Measurements from ENCODE around the gene ZBTB1. TPM values are rescaled to one million over a fixed set of nuclear protein-coding genes. Genes with fewer than 3 reads are reported as not detected.

Gene ZBTB1
- total and polyA plus RNA-seq, 7 experiments from 2014 or later: 42.4 to 119 (median 97.7) TPM

DNA sequence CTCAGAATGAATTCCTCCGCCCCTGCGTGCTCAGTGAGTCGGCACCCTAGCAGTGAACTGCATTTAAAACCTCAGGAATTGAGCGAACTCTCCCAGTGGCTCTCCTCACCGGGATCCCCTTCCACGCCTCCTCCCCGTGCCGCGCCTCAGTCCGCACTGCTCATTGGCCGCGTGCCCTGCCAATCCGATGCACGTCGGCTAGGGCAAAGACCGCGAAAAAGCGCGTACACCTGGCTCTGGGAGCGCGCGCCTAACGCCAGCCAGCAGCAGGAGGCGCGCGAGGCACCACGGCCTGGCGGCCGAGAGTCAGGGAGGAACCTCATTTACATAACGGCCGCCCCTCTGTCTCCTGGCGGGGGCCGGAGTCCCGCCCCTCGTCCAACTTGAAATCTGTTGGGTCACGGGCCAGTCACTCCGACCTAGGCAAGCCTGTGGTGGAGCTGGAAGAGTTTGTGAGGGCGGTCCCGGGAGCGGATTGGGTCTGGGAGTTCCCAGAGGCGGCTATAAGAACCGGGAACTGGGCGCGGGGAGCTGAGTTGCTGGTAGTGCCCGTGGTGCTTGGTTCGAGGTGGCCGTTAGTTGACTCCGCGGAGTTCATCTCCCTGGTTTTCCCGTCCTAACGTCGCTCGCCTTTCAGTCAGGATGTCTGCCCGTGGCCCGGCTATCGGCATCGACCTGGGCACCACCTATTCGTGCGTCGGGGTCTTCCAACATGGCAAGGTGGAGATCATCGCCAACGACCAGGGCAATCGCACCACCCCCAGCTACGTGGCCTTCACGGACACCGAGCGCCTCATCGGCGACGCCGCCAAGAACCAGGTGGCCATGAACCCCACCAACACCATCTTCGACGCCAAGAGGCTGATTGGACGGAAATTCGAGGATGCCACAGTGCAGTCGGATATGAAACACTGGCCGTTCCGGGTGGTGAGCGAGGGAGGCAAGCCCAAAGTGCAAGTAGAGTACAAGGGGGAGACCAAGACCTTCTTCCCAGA is 35.9 kb downstream of the ZBTB1 start, which contains the start of gene HSPA2:
HSPA2 (plus strand) TSS at position 534 of the 995 bp plus-strand sequence; CDS start at position 643, 109 bp downstream.
- peak; percentile 87 to 94 (median 91) for DNase-seq
- Mint-ChIP-seq H3K27me3 (peaks cover 0 to 54% (median 3%) of the 10 kb centered on the region in 5 donors), H3K4me3 (peak within 1 kb of the TSS; percentile 87 to 98 (median 94)), H3K36me3 (peaks cover 0 to 11% (median 0%) of the 10 kb centered on the region in 5 donors), H3K9me3 (peaks cover 0 to 17% (median 2%) of the 10 kb centered on the region in 11 donors), H3K4me1 (peaks cover 21 to 44% (median 34%) of the 10 kb centered on the region in 7 donors), H3K27ac (peak within 1 kb of the TSS; percentile 61 to 95 (median 81))
- peaks cover 4 to 9% of the 10 kb centered on the region in 2 donors for H3K4me1 ChIP-seq (ENCODE audit: control insufficient read depth in 2 of 2, insufficient read depth in 2 of 2, low read length in 2 of 2)
- H3K27me3 ChIP-seq (ENCODE audit: control insufficient read depth in 2 of 2, insufficient read depth in 2 of 2, low read length in 2 of 2): no peaks in the 10 kb centered on the region
- peaks cover 0 to 11% (median 0%) of the 10 kb centered on the region in 3 experiments for H3K9me3 ChIP-seq (ENCODE audit: control insufficient read depth in 2 of 3, low read length in 3 of 3)
- peak; percentile 94 for ATAC-seq
- CTCF ChIA-PET: interaction anchor here (0.7 to 1.7 kb wide), 3 partner anchors 13 to 137 kb away, joined by 3 to 6 read pairs (median 3); no protein-coding TSS in a partner anchor
- H3K27ac ChIP-seq (ENCODE audit: low read depth, low read length): peak within 1 kb of the TSS; percentile 53
- peak within 1 kb of the TSS; percentile 90 for H3K4me3 ChIP-seq (ENCODE audit: low read length)
- intact Hi-C loops (cut with micrococcal nuclease): loop anchor here (1.0 to 10.0 kb wide), 17 partner anchors 8 to 1967 kb away; partner anchors contain the start of genes CHURC1 (in 2 of the 2), ZBTB25 (in 2 of the 2), FNTB (in 1 of the 2) and GPHN (in 1 of the 2)
- peaks cover 0 to 4% (median 0%) of the 10 kb centered on the region in 3 experiments for H3K36me3 ChIP-seq (ENCODE audit: control insufficient read depth in 2 of 3, insufficient read depth in 3 of 3, low read length in 3 of 3)
- POLR2A ChIA-PET: interaction anchor here (0.6 to 2.0 kb wide), 7 partner anchors 10 to 96 kb away, joined by 3 to 18 read pairs (median 3); partner anchors contain the start of genes PPP1R36, ZBTB1 and ZBTB25

DNA sequence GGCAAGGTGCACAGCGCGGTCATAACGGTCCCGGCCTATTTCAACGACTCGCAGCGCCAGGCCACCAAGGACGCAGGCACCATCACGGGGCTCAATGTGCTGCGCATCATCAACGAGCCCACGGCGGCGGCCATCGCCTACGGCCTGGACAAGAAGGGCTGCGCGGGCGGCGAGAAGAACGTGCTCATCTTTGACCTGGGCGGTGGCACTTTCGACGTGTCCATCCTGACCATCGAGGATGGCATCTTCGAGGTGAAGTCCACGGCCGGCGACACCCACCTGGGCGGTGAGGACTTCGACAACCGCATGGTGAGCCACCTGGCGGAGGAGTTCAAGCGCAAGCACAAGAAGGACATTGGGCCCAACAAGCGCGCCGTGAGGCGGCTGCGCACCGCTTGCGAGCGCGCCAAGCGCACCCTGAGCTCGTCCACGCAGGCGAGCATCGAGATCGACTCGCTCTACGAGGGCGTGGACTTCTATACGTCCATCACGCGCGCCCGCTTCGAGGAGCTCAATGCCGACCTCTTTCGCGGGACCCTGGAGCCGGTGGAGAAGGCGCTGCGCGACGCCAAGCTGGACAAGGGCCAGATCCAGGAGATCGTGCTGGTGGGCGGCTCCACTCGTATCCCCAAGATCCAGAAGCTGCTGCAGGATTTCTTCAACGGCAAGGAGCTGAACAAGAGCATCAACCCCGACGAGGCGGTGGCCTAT is 36.8 kb downstream of the ZBTB1 start:
- CTCF ChIA-PET: interaction anchor here (1.7 kb wide), 1 partner anchor 12 kb away, joined by 6 read pairs; no protein-coding TSS in a partner anchor
- peak in 7 of 9 donors; percentile 8 to 38 (median 14) for DNase-seq
- ATAC-seq: no peak
- peaks cover 0 to 11% (median 0%) of the 10 kb centered on the region in 5 donors for H3K36me3 Mint-ChIP-seq
- no peaks in the 10 kb centered on the region for H3K27me3 ChIP-seq (ENCODE audit: control insufficient read depth in 2 of 2, insufficient read depth in 2 of 2, low read length in 2 of 2)
- H3K36me3 ChIP-seq (ENCODE audit: control insufficient read depth in 2 of 3, insufficient read depth in 3 of 3, low read length in 3 of 3): peaks cover 0 to 4% (median 0%) of the 10 kb centered on the region in 3 experiments
- peaks cover 0 to 56% (median 3%) of the 10 kb centered on the region in 5 donors for H3K27me3 Mint-ChIP-seq
- peaks cover 0 to 17% (median 2%) of the 10 kb centered on the region in 11 donors for H3K9me3 Mint-ChIP-seq
- H3K27ac ChIP-seq (ENCODE audit: low read depth, low read length): no peak overlapping the region
- peaks cover 0 to 11% (median 0%) of the 10 kb centered on the region in 3 experiments for H3K9me3 ChIP-seq (ENCODE audit: control insufficient read depth in 2 of 3, low read length in 3 of 3)
- peak overlapping the region; percentile 54 to 96 (median 92) for H3K4me3 Mint-ChIP-seq
- POLR2A ChIA-PET: interaction anchor here (0.6 to 2.0 kb wide), 5 partner anchors 9 to 232 kb away, joined by 3 to 10 read pairs (median 3); partner anchors contain the start of gene PPP1R36
- H3K27ac Mint-ChIP-seq: peak overlapping the region in 8 of 9 donors; percentile 4 to 95 (median 74)
- H3K4me1 Mint-ChIP-seq: peaks cover 21 to 44% (median 34%) of the 10 kb centered on the region in 7 donors
- intact Hi-C loops (cut with micrococcal nuclease): loop anchor here (2.0 to 10.0 kb wide), 7 partner anchors 95 to 1966 kb away; partner anchors contain the start of genes CHURC1 (in 1 of the 2), FNTB (in 1 of the 2), GPHN (in 1 of the 2) and SYNE2 (in 1 of the 2)
- H3K4me3 ChIP-seq (ENCODE audit: low read length): peak overlapping the region; percentile 90
- H3K4me1 ChIP-seq (ENCODE audit: control insufficient read depth in 2 of 2, insufficient read depth in 2 of 2, low read length in 2 of 2): peaks cover 4 to 9% of the 10 kb centered on the region in 2 donors

DNA sequence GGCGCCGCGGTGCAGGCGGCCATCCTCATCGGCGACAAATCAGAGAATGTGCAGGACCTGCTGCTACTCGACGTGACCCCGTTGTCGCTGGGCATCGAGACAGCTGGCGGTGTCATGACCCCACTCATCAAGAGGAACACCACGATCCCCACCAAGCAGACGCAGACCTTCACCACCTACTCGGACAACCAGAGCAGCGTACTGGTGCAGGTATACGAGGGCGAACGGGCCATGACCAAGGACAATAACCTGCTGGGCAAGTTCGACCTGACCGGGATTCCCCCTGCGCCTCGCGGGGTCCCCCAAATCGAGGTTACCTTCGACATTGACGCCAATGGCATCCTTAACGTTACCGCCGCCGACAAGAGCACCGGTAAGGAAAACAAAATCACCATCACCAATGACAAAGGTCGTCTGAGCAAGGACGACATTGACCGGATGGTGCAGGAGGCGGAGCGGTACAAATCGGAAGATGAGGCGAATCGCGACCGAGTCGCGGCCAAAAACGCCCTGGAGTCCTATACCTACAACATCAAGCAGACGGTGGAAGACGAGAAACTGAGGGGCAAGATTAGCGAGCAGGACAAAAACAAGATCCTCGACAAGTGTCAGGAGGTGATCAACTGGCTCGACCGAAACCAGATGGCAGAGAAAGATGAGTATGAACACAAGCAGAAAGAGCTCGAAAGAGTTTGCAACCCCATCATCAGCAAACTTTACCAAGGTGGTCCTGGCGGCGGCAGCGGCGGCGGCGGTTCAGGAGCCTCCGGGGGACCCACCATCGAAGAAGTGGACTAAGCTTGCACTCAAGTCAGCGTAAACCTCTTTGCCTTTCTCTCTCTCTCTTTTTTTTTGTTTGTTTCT is 37.6 kb downstream of the ZBTB1 start:
- no peaks in the 10 kb centered on the region for H3K27me3 ChIP-seq (ENCODE audit: control insufficient read depth in 2 of 2, insufficient read depth in 2 of 2, low read length in 2 of 2)
- no peak for ATAC-seq
- Mint-ChIP-seq H3K4me1 (peaks cover 21 to 44% (median 34%) of the 10 kb centered on the region in 7 donors), H3K4me3 (peak overlapping the region; percentile 54 to 96 (median 92)), H3K9me3 (peaks cover 0 to 17% (median 2%) of the 10 kb centered on the region in 11 donors), H3K27ac (peak overlapping the region; percentile 3 to 88 (median 51)), H3K27me3 (peaks cover 0 to 58% (median 3%) of the 10 kb centered on the region in 5 donors), H3K36me3 (peaks cover 0 to 11% (median 0%) of the 10 kb centered on the region in 5 donors)
- peak in 3 of 9 donors; percentile 17 to 32 (median 21) for DNase-seq
- H3K4me3 ChIP-seq (ENCODE audit: low read length): peak overlapping the region; percentile 50
- ChIA-PET POLR2A (interaction anchor here (0.6 to 2.0 kb wide), 7 partner anchors 8 to 232 kb away, joined by 3 to 10 read pairs (median 3); partner anchors contain the start of gene PPP1R36), CTCF (interaction anchor here (1.7 kb wide), 1 partner anchor 12 kb away, joined by 6 read pairs; no protein-coding TSS in a partner anchor)
- peaks cover 0 to 11% (median 0%) of the 10 kb centered on the region in 3 experiments for H3K9me3 ChIP-seq (ENCODE audit: control insufficient read depth in 2 of 3, low read length in 3 of 3)
- intact Hi-C loops (cut with micrococcal nuclease): loop anchor here (2.0 to 10.0 kb wide), 7 partner anchors 95 to 1965 kb away; partner anchors contain the start of genes CHURC1 (in 1 of the 2), FNTB (in 1 of the 2), GPHN (in 1 of the 2) and SYNE2 (in 1 of the 2)
- H3K36me3 ChIP-seq (ENCODE audit: control insufficient read depth in 2 of 3, insufficient read depth in 3 of 3, low read length in 3 of 3): peaks cover 0 to 4% (median 0%) of the 10 kb centered on the region in 3 experiments
- H3K27ac ChIP-seq (ENCODE audit: low read depth, low read length): no peak overlapping the region
- H3K4me1 ChIP-seq (ENCODE audit: control insufficient read depth in 2 of 2, insufficient read depth in 2 of 2, low read length in 2 of 2): peaks cover 4 to 9% of the 10 kb centered on the region in 2 donors

DNA sequence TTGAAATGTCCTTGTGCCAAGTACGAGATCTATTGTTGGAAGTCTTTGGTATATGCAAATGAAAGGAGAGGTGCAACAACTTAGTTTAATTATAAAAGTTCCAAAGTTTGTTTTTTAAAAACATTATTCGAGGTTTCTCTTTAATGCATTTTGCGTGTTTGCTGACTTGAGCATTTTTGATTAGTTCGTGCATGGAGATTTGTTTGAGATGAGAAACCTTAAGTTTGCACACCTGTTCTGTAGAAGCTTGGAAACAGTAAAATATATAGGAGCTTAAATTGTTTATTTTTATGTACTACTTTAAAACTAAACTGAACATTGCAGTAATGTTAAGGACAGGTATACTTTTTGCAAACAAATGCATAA is 38.2 kb downstream of the ZBTB1 start:
- ChIA-PET POLR2A (interaction anchor here (0.8 to 1.2 kb wide), 4 partner anchors 8 to 39 kb away, joined by 3 to 4 read pairs (median 4); partner anchors contain the start of gene ZBTB1), CTCF (no interaction called here)
- ATAC-seq: no peak
- H3K27ac ChIP-seq (ENCODE audit: low read depth, low read length): no peak overlapping the region
- intact Hi-C loops (cut with micrococcal nuclease): loop anchor here (5.0 to 10.0 kb wide), 5 partner anchors 342 to 1964 kb away; partner anchors contain the start of genes CHURC1 (in 1 of the 2), FNTB (in 1 of the 2), GPHN (in 1 of the 2) and WDR89 (in 1 of the 2)
- no peaks in the 10 kb centered on the region for H3K27me3 ChIP-seq (ENCODE audit: control insufficient read depth in 2 of 2, insufficient read depth in 2 of 2, low read length in 2 of 2)
- Mint-ChIP-seq H3K4me1 (peaks cover 21 to 44% (median 34%) of the 10 kb centered on the region in 7 donors), H3K27ac (peak overlapping the region in 3 of 9 donors; percentile 25 to 68 (median 43)), H3K27me3 (peaks cover 0 to 59% (median 3%) of the 10 kb centered on the region in 5 donors), H3K4me3 (peak overlapping the region; percentile 54 to 96 (median 92)), H3K36me3 (peaks cover 0 to 11% (median 0%) of the 10 kb centered on the region in 5 donors), H3K9me3 (peaks cover 0 to 17% (median 2%) of the 10 kb centered on the region in 11 donors)
- DNase-seq: no peak
- H3K4me1 ChIP-seq (ENCODE audit: control insufficient read depth in 2 of 2, insufficient read depth in 2 of 2, low read length in 2 of 2): peaks cover 4 to 9% of the 10 kb centered on the region in 2 donors
- H3K36me3 ChIP-seq (ENCODE audit: control insufficient read depth in 2 of 3, insufficient read depth in 3 of 3, low read length in 3 of 3): peaks cover 0 to 4% (median 0%) of the 10 kb centered on the region in 3 experiments
- H3K4me3 ChIP-seq (ENCODE audit: low read length): peak overlapping the region; percentile 50
- peaks cover 0 to 11% (median 0%) of the 10 kb centered on the region in 3 experiments for H3K9me3 ChIP-seq (ENCODE audit: control insufficient read depth in 2 of 3, low read length in 3 of 3)

All from naive thymus-derived CD4-positive, alpha-beta T cell (primary cell).